IPS-18c (cell line): Measurements from ENCODE around the gene ALOX12B.
A peak's percentile ranks its signal among the peaks of the same experiment; 100 is the strongest.
"Not testable (repeated sequence)": the region's sequence is repeated elsewhere in the genome, so short reads cannot be mapped to it uniquely, and the experiment has no call there.

ENCODE experiments used
- H3K4me3 ChIP-seq: 2 replicates; pipeline ENCODE4 v1.7.0; 2013; ENCODE audit warnings: low read depth, mild to moderate bottlenecking, low read length, moderate library complexity; ENCODE audit not compliant: insufficient read depth
- H3K9me3 ChIP-seq: one replicate; pipeline ENCODE4 v1.6.1; 2013; ENCODE audit warnings: mild to moderate bottlenecking, low read length, moderate library complexity; ENCODE audit not compliant: control insufficient read depth, insufficient read depth

The ALOX12B gene

GRCh38 chr17:8074554-8074953, 13.0 kb downstream of the ALOX12B start:
- H3K4me3 ChIP-seq = no peak overlapping the region

GRCh38 chr17:8073627-8074484, 13.7 kb downstream of the ALOX12B start:
- Histone ChIP-seq H3K9me3 (no peaks in the 10 kb centered on the region), H3K4me3 (peak overlapping the region; percentile 42; the same call in 1 of the 2 replicates)

More at GRCh38 chr17:8074554-8074953, 13.0 kb downstream of the ALOX12B start:
- no peaks in the 10 kb centered on the region for H3K9me3 ChIP-seq

DNA sequence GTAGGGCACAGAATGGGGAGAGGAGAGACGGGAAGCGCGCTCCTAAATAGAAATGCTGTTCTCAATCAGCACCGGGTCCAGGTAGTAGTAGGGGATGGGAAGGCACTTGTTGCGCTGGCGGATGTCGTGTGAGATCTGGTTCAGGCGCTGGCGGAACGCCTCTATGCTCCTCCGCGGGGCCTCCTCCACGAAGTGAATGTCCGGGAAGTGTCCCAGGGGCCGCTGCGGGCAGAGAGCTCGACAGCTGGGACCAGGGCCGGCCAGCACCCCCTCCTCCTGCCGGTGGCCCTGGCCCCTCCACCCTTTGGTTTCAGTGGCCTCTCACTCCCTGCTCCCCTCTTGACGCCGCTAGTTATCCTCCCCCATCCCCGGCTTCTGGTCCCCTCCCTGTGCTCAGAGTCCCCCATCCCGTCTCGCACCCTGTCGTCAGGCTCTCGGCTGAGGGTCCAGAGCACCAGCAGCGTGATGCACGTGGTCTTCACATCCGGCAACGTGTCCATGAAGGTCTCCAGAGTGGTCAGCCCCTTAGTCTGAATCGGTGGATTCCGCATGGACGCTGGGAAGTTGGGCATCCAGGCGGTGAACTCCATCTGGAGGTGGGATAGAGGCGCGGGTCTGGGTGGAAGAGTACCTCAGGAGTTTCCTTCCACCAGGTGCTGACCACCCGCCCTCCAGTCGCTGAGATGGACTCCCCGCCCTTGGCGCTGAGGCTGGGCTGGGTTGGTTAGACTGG, 14.6 kb downstream of the ALOX12B start:
- H3K4me3 ChIP-seq = peak overlapping the region; percentile 42
- no peaks in the 10 kb centered on the region for H3K9me3 ChIP-seq

GRCh38 chr17:8072341-8072728, 15.2 kb downstream of the ALOX12B start:
- H3K4me3 ChIP-seq = peak overlapping the region; percentile 42; the same call in 1 of the 2 replicates
- no peaks in the 10 kb centered on the region for H3K9me3 ChIP-seq

- no peaks in the 10 kb centered on the region for H3K9me3 ChIP-seq
- H3K4me3 ChIP-seq = no peak overlapping the region
Measured at GRCh38 chr17:8071496-8071895, 16.0 kb downstream of the ALOX12B start.

DNA sequence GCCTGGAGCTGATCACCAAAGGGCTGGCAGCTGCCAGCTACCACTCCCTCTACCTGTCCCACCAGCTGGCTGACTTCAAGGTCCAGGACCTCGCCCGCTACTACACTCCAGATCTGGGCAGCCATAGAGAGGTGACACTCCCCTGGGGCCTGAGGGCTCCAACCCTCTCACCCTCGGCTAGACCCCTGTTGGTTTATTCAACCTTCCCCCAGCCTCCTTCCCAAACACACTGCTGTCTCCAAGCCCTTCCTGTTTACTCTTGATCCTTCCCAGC, 18.0 kb downstream of the ALOX12B start:
- Histone ChIP-seq H3K9me3 (no peaks in the 10 kb centered on the region), H3K4me3 (no peak overlapping the region)

DNA sequence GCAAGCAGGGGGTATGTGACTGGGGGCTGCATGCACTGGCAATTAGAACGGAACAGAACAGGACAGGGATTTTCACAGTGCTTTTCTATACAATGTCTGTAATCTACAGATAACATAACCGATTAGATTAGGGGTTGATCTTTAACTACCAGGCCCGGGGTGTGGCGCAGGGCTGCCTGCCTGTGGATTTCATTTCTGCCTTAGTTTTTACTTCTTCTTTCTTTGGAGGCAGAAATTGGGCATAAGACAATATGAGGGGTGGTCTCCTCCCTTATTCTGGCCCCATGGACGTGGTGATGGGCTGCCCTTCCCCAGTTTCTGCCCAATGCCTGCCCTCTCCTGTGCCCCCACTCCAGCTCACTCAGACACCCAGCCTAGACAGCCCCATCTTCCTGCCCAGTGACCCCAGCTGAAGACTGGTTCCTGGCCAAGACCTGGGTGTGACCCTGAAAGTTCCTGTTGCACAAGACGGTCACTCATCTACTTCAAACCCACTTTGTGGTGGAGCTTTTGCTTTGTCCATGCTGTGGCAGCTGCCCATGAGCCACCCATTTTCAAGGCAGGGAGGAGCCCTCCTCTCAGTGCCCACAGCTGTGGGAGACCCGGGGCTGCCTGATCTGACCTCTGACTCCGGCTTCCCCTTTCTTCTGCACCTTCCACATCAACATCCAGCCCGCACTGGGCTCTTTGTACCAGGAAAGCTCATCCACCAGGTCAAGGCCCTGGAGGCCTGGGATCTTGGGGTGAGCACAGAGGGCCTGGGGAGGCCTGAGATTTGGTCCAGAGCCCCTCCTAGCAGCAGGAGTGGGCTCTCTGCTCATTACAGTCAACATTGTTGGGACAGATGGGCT, 18.6 kb downstream of the ALOX12B start:
- no peaks in the 10 kb centered on the region for H3K9me3 ChIP-seq
- no peak overlapping the region for H3K4me3 ChIP-seq

DNA sequence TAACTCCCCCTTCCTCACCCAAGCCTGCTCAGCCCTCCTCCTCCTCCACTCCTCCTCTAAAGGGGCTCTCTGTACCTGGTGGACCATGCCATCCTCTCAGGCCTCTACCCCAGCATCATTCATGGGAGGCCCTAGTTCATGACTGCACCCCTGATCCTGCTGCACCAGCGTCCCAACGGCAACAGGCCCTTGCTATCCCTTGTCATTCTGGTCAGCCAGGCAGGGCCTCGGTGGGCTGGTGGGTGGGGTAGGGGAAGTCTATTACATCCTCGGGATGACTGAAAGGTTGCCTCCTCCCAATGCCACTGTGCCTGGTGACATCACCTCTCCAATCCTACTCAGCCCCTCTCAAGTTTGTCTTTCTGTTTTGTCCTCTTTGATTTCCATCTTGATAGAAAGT, 19.7 kb downstream of the ALOX12B start:
- no peak overlapping the region for H3K4me3 ChIP-seq
- no peaks in the 10 kb centered on the region for H3K9me3 ChIP-seq

DNA sequence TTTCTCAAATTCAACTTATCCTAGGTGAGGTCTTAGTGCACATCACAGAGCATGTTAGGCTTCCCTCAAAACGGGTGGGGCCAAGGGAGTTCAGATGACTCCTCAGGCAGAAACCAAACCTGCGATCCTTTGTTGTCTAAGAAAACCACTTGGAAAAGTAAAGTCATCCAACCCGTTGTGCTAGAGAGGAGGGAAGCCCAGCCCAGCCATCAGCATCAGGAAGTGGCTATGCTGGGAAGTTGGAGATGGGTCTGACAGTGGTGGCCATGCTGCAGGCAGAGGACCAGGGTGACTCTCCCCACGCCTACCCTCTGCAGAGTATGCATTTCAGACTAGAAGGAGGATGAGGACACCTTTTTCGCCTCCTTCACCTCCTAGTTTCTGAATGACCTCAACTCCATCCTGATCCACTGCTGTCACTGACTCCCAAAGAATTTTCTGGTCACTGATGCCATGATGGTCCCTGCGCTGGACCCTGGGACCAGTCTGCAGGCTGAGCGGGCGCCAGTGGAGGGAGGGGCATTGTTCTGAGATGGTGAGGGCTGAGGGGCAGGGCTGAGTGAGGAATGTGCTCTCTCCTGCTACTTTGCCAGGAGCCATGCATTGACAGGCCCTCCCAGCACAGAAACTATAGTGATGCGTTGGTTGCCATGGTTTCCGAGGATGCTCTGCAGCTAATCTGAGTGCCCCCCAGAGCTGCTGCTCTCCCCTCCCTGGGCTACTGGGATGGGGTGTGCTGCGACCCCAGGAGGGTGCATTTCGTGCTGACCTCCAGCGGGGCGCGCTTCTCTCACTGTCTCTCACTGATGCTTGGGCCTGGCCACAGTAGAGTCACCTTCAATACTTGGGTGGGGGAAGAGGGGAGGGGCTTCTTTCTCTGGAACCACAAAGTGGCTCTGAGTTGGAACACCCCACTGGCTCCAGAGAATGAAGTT, 20.4 kb downstream of the ALOX12B start:
- Histone ChIP-seq H3K9me3 (no peaks in the 10 kb centered on the region), H3K4me3 (no peak overlapping the region)

DNA sequence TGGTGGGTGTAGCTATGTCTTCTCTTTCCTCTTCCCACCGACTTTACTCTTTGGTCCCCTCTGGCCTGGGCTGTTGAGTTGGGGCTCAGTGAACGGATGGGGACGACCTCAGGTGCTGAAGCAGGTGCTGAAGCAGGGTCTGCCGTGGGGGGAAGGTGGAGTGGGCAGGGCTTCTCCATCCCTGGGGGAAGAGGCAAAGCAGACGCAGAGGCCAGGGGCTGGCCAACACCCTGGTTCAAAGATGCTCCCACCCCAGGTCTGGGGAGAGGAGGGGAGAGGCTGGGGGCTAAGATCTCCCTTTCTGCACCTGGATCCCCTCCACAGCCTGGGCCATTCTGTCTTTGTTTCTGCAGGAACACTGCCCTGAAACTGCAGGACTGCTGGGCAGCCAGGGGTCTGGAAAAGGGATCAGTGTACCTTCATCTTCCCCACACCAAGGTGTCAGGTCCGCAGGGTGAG, 22.9 kb downstream of the ALOX12B start:
- Histone ChIP-seq H3K9me3 (no peaks in the 10 kb centered on the region), H3K4me3 (no peak overlapping the region)

DNA sequence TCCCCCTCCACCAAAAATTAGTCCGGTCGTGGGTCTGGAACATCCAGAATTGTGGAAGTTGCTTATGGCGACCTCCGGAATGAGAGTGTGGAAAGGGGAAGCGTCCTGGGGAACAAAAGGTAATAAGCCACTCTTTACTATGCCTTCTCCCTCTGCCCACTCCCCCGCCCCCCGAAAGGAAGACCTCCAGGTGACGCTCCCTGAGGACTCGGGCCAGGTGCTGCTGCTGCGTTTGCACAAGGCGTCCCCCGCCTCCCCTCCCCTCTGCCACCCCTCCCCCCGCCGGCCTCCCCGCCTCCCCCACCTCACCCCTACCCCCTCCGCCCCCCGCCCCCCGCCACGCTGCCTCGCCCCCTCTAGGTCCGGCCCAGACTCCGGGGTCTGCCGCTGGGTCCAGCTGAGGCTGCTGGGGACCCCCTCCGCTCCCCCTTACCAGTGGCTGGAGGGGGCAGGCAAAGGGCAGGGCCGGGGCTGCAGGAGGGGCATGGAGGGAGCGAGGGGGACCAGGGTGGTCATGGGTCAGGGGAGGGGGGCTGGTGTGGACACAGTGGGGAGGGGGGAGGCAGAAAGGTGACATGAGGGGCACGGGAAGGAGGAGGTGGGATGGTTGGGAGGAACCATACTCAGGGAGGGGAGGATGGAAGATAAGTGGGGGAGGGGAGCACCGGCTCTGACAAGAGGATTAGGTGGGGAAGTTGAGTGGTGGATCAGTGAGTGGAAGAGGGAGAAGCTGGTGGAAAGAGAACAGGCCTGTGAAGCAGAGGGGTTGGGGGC, 23.6 kb downstream of the ALOX12B start:
- Histone ChIP-seq H3K4me3 (peak overlapping the region; percentile 24; the same call in 1 of the 2 replicates), H3K9me3 (no peaks in the 10 kb centered on the region)

- H3K4me3 ChIP-seq = peak overlapping the region; percentile 34
- H3K9me3 ChIP-seq = no peaks in the 10 kb centered on the region
Measured at GRCh38 chr17:8062807-8063483, 24.6 kb downstream of the ALOX12B start.

- H3K4me3 ChIP-seq = peak overlapping the region; percentile 34
- no peaks in the 10 kb centered on the region for H3K9me3 ChIP-seq
Measured at GRCh38 chr17:8062435-8062806, 25.1 kb downstream of the ALOX12B start.

- not testable (repeated sequence) for H3K4me3 ChIP-seq, H3K9me3 ChIP-seq
Measured at GRCh38 chr17:8061851-8062250, 25.7 kb downstream of the ALOX12B start.

DNA sequence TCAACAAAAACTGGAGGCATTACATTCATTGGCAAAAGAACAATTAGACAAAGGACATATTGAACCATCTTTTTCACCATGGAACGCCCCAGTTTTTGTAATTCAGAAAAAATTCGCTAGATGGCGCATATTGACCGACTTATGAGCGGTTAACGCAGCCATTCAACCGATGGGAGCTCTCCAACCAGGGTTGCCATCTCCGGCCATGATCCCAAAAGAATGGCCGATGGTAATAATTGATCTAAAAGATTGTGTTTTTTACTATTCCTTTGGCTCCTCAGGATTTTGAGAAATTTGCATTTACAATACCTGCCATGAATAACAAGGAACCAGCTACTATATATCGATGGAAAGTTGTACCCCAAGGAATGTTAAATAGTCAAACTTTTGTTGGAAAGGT, 27.2 kb downstream of the ALOX12B start:
- H3K9me3 ChIP-seq = no peaks in the 10 kb centered on the region
- H3K4me3 ChIP-seq = no peak overlapping the region
